Measurements from ENCODE around the gene TRAPPC10. TPM values are rescaled to one million over a fixed set of nuclear protein-coding genes. Genes with fewer than 3 reads are reported as not detected.

The TRAPPC10 gene
- total and polyA plus RNA-seq, 10 donors, result 6.0 to 83.2 (median 63.3) TPM

GRCh38 chr21:43986544-43987451, 25.3 kb upstream of the TRAPPC10 start:
- Histone ChIP-seq H3K27me3 (replicated peaks in 1 of 7) (no peaks in the 10 kb centered on the region), H3K27ac (no peak overlapping the region), H3K4me3 (no peak overlapping the region), H3K4me1 (peaks cover 3 to 46% (median 20%) of the 10 kb centered on the region in 6 donors), H3K9me3 (no peaks in the 10 kb centered on the region), H3K36me3 (peaks cover 0 to 26% (median 12%) of the 10 kb centered on the region in 6 donors)
- DNase-seq, result no peak
- intact Hi-C loops (cut with DNase I; ENCODE audit: low total_unique reads), result no loop called here
- 81 to 87% (median 85%) methylated on average over 22 of the region's 22 CpGs for WGBS, 5 donors
- TF ChIP-seq POLR2AphosphoS5 (IDR thresholded peaks at IDR 0.05), result peak in 1 of 3 donors; percentile 33
- TF ChIP-seq, protein P1, sequence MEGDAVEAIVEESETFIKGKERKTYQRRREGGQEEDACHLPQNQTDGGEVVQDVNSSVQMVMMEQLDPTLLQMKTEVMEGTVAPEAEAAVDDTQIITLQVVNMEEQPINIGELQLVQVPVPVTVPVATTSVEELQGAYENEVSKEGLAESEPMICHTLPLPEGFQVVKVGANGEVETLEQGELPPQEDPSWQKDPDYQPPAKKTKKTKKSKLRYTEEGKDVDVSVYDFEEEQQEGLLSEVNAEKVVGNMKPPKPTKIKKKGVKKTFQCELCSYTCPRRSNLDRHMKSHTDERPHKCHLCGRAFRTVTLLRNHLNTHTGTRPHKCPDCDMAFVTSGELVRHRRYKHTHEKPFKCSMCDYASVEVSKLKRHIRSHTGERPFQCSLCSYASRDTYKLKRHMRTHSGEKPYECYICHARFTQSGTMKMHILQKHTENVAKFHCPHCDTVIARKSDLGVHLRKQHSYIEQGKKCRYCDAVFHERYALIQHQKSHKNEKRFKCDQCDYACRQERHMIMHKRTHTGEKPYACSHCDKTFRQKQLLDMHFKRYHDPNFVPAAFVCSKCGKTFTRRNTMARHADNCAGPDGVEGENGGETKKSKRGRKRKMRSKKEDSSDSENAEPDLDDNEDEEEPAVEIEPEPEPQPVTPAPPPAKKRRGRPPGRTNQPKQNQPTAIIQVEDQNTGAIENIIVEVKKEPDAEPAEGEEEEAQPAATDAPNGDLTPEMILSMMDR (IDR thresholded peaks at IDR 0.05 in 8 of 11, conservative IDR thresholded peaks at IDR 0.05 in 3 of 11), result no peak

DNA sequence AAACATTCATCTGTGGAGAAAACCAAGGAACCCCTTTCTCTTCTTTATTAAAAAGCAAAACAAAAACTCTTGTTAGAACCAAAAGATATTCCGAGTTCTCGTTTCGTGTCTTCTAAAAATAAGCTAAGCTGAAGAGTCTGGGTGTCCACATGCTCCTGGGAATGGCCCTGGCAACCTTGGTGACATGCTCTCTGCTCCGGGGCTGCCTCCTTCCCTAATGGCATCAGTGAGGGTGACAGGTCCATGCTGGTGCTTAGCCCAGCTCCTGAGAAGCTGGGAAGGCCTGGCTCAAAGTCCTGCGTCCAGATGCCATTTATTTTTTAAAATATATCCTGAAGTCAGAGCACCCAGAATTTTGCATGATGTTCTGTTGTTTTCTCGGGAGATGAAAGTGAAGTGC, 24.6 kb upstream of the TRAPPC10 start:
- no peak for DNase-seq
- Histone ChIP-seq H3K36me3 (peaks cover 0 to 19% (median 5%) of the 10 kb centered on the region in 6 donors), H3K4me3 (no peak overlapping the region), H3K27ac (no peak overlapping the region), H3K27me3 (replicated peaks in 1 of 7) (no peaks in the 10 kb centered on the region), H3K9me3 (no peaks in the 10 kb centered on the region), H3K4me1 (peaks cover 3 to 44% (median 20%) of the 10 kb centered on the region in 6 donors)
- TF ChIP-seq, protein P1 (IDR thresholded peaks at IDR 0.05 in 8 of 11, conservative IDR thresholded peaks at IDR 0.05 in 3 of 11), result no peak
- no peak for TF ChIP-seq POLR2AphosphoS5 (IDR thresholded peaks at IDR 0.05)
- no peak for TF ChIP-seq POLR2A (IDR thresholded peaks at IDR 0.05)
- intact Hi-C loops (cut with DNase I; ENCODE audit: low total_unique reads), result no loop called here
- 74 to 90% (median 84%) methylated on average over 6 of the region's 6 CpGs for WGBS, 5 donors

DNA sequence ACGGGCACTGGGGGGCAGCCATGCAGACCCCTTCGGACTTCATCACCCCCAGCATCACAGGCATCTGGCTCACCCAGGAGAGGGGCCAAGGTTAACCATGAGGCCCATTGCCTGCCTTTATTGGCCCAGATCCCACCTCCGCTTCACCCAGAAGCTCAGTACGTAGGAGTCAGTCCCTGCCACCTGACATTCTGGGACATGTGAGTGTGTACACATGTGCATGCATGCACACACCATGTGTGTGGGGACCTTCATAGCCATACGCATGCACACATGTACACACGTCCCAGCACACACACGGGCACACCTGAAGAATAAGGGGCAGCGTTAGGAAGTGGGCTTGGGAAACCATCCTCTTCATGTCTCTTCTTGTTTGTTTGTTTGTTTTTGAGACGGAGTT, 24.1 kb upstream of the TRAPPC10 start:
- Histone ChIP-seq H3K27me3 (replicated peaks in 1 of 7) (no peaks in the 10 kb centered on the region), H3K9me3 (no peaks in the 10 kb centered on the region), H3K27ac (no peak overlapping the region), H3K4me1 (peaks cover 3 to 39% (median 18%) of the 10 kb centered on the region in 6 donors), H3K36me3 (peaks cover 0 to 14% (median under 1%) of the 10 kb centered on the region in 6 donors), H3K4me3 (no peak overlapping the region)
- DNase-seq, result no peak
- TF ChIP-seq POLR2AphosphoS5 (IDR thresholded peaks at IDR 0.05), result peak; percentile 14 to 31 (median 17)
- TF ChIP-seq, protein P1 (IDR thresholded peaks at IDR 0.05 in 8 of 11, conservative IDR thresholded peaks at IDR 0.05 in 3 of 11), result no peak
- 85 to 94% (median 92%) methylated on average over 9 of the region's 9 CpGs for WGBS, 5 donors
- intact Hi-C loops (cut with DNase I; ENCODE audit: low total_unique reads), result no loop called here

GRCh38 chr21:43988506-43989230, 23.4 kb upstream of the TRAPPC10 start:
- intact Hi-C loops (cut with DNase I; ENCODE audit: low total_unique reads), result no loop called here
- peaks cover 3 to 38% (median 17%) of the 10 kb centered on the region in 6 donors for H3K4me1 ChIP-seq
- TF ChIP-seq, protein P1 (IDR thresholded peaks at IDR 0.05 in 8 of 11, conservative IDR thresholded peaks at IDR 0.05 in 3 of 11), result no peak
- TF ChIP-seq POLR2A (IDR thresholded peaks at IDR 0.05) (no peak), POLR2AphosphoS5 (IDR thresholded peaks at IDR 0.05) (peak in 1 of 3 donors; percentile 69)
- peaks cover 0 to 4% (median 0%) of the 10 kb centered on the region in 7 donors for H3K27me3 ChIP-seq (replicated peaks in 1 of 7)
- H3K9me3 ChIP-seq, result no peaks in the 10 kb centered on the region
- peaks cover 0 to 7% (median 0%) of the 10 kb centered on the region in 6 donors for H3K36me3 ChIP-seq
- no peak overlapping the region for H3K27ac ChIP-seq
- H3K4me3 ChIP-seq, result no peak overlapping the region
- 80 to 88% (median 84%) methylated on average over 19 to 23 of the region's 23 CpGs for WGBS, 5 donors
- DNase-seq, result no peak

All from spleen (tissue), 11 donors.